GM21619 (cell line): Measurements from ENCODE around the gene USP9X.
"Not testable (repeated sequence)": the region's sequence is repeated elsewhere in the genome, so short reads cannot be mapped to it uniquely, and the experiment has no call there.

ENCODE experiments used
- ATAC-seq: cut with Tn5 transposase; IDR thresholded peaks from one replicate; pipeline ENCODE4 v1.9.1; 2021; ENCODE audit not compliant: unreplicated experiment

Gene USP9X

GRCh38 chrX:41085878-41086626 is 807 bp downstream of the USP9X start:
- peak; percentile 13 for ATAC-seq

DNA sequence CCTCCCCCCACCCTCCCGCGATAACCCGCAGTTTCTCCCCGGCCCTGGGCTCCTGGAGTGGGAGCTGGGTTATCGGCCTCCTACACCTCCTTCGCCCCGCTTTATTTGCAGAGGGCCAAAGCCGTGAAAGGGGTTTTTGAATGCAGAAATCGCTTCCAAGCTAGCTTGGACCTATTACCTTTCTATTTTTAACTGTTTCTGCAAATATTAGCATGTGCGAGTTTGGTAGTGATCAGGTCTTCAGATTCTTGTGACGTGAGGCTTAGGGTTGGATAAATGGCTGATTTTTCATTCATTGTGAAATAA is 1.3 kb downstream of the USP9X start:
- ATAC-seq = no peak

DNA sequence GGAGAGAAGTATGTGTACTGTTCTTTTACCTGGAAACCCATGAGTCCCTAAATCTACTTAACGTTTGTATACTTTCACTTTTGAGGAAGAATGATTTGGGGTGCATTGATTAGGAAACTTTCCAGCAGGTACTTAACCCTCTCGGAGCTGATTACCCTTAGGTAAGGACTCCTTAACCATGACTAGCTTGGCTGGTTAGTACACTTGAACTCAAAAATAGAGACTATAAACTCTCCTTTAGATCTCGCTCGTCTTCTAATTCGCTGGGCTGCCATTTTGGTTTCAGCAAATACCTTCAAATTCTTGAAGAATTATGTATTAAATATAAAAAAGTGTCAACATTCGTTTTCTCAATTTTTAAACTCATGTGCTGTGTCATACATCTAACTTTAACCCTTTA is 2.0 kb downstream of the USP9X start:
- no peak for ATAC-seq

DNA sequence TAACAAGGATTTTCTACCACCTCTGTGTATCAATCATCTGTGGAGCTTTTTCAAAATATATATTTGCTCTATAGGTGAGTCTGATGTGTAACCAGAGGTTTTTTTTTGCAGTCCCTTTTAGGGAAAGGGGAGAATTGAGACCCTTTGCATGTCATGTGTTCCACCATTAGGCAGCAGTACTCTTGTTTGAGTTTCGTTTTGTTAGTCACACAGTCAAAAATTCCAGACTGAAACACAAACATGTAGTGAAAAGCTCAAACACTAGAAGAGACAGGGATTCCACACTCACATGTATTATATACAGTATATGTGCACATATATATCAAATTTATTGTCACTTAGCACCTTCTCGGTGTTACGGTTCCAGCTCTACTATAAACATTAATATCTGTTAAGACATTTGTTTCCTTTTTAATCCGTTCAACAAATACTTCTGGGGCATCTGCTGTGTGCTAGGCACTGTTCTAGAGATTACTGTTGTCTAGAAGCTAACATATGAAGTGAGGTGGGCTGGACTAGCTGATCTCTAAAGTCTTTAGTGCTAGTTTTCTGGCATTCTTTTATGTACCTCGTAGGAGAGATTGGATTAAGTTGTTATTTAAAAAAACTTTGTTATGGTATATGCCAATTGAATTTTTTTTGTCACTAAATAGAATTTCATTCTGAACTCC is 5.5 kb downstream of the USP9X start:
- ATAC-seq = no peak

- no peak for ATAC-seq
These were observed 7.5 kb downstream of the USP9X start for GRCh38 chrX:41092776-41093175.

DNA sequence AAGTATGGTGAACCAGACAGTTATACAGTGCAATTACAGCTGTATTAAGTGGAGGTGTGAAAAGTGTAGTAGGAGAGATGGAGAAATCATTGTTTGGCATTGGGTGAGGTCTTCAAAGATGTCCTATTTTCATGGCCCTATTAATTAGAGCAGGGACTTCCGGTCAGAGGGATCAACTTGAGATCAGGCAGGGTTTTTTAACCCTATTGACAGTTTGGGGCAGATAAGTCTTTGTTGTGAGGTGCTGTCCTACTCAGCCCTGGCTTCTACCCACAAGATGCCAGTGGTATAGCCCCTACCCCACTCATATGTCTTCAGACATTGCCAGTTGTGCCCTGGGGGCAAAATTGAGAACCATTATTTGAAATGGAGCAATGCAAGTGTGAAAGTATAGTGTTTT is 9.9 kb downstream of the USP9X start:
- no peak for ATAC-seq

DNA sequence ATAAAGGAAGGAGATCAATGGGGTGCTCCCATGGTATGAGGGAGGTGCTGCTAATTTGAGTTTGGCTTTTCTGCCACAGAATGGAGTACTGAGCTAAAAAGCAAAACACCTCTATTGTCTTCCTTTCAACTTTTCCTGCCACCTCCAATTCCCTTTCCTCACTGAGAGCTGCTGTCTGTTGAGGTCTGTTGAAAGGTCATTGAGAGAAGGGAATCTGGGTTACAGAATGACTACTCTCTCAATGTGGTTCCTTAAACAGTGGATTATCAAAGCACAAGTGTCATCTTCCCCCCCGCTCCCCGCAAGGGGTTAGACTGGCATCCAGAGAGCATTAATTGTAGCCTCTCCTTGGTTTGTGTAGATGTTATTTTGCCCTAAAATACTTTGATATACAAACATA is 10.7 kb downstream of the USP9X start:
- ATAC-seq = no peak

DNA sequence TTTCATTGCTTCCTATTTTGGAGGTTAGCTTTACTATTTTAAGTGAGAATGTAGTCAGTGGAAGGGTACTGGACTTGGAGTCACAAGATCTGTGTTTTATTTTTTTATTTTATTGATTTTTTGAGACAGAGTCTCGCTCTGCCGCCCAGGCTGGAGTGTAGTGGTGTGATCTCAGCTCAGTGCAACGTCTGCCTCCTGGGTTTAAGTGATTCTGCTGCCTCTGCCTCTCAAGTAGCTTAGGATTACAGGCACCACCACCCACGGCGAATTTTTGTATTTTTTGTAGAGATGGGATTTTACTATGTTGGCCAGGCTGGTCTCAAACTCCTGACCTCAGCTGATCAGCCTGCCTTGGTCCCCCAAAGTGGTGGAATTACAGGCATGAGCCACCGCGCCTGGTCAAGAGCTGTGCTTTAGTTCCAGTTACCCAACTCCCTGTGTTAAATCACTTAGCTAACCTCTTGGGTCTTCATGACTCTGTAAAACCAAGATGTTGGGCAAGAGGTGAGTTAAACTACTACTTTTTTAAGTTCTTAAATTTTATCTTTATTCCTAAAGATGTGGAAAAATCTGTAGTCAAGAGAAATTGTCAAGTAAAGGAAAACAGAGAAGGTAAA is 11.2 kb downstream of the USP9X start:
- ATAC-seq = no peak

- ATAC-seq = no peak
These were observed 12.1 kb downstream of the USP9X start for GRCh38 chrX:41097326-41097725.

DNA sequence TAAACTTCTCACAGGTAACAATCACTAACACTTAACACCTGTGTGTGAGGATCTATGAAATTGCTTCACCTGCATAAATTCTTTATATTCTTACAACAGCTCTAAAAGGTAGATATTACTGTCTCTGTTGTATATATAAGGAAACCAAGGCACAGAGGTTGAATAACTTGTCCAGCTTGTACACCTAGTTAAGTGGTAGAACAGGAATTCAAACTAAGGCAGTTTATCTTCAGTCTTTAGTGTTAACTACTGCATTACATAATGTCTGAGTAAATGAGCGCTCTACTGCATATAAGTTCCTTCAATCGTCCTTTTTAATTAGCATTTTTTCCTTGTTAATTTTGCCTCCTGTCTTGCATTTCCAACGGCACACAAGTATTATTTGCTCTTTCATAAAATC is 15.0 kb downstream of the USP9X start:
- no peak for ATAC-seq

DNA sequence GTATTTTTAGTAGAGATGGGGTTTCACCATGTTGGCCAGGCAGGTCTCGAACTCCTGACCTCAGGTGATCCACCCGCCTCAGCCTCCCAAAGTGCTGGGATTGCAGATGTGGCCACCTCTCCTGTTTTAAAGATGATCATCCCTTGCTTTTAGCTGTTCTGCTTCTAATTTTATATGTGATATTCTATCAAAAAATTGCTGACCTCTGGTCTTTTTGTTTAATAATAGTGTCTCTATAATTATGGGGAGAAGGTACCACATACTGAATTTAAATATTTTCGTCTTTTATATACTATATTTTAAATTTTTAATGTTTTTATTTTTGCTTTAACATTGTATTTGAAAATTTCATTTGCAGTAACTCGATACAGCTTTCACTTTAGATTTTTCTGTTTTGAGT is 15.6 kb downstream of the USP9X start:
- ATAC-seq = no peak

DNA sequence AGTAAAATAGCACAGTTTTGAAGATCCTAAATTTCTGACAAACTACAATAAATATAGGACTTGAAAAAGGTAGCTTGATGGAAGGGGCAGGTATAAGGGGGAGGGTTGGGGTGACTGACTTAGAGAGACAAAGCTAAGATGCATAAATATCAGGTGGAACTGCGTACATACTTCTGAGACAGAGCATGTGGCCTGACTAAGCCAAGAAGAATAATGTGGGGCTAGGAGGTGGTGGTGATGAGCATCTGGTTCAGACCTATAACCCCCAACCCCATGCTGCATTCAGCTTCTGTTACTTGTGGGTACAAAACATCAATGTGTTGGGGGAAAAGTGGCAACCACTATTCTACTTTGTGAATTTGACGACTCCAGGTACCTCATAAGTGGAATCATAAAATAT is 19.8 kb downstream of the USP9X start:
- no peak for ATAC-seq

- not testable (repeated sequence) for ATAC-seq
These were observed 21.0 kb downstream of the USP9X start for GRCh38 chrX:41106257-41106656.

- ATAC-seq = no peak
These were observed 22.8 kb downstream of the USP9X start for GRCh38 chrX:41108007-41108406.

DNA sequence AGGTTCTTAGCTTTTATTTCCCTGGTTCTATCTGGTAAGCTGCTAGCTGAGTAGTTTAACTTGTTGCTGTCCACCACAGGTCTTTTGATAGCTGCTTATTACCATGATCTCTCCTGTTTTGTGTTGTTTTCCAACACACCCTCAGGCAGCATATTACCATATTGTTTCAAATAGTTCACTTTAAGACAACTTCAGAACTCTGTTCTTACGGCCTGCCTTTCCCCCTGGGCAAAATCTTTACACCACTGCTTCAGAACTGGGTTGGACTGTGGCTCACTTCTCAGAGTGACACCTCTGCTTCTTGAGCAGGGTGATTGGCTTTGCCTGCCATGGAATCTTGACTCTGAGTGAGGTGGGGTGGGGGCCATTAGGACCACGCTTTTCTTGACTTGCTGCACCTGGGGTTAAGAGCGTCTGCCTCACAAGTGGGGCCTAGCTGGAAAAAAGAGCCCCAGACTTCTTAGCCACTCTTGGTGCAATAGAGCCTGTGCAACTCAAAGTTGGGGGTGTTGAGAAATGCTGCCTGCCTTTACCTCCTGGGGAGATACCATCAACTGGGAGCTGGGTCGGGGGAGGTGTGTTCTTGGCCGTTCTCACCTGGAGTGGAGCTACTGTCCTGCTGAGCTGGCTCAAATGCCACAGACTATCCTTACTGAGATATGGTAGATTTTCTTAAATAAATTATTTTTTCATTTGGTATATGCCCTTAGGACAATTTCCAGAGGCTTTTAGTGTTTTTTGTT is 23.4 kb downstream of the USP9X start:
- no peak for ATAC-seq

- ATAC-seq = no peak
These were observed 25.8 kb downstream of the USP9X start for GRCh38 chrX:41110801-41111625.

- not testable (repeated sequence) for ATAC-seq
These were observed 29.8 kb downstream of the USP9X start for GRCh38 chrX:41115104-41115425.

GRCh38 chrX:41116948-41117347 is 31.7 kb downstream of the USP9X start:
- ATAC-seq = peak; percentile 79

- ATAC-seq = no peak
These were observed 32.9 kb downstream of the USP9X start for GRCh38 chrX:41118156-41118555.

DNA sequence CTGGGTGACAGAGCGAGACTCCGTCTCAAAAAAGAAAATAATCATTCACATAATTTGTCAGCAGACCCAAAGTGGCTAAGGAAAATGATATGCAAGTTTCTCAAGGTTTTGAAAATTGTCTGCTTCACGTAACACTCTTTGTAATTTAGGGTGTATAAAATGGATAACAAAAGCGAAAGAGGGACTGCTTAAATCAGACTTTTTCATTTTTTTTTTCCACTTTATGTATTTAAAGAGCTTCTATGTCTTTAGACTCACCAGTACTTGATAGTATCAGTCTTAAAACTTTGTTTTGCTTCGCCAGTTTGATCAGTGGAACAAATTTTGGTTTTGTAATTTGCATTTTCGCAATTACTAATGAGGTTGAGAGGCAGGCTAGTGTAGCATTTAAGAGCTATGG is 34.6 kb downstream of the USP9X start:
- no peak for ATAC-seq

- no peak for ATAC-seq
These were observed 36.5 kb downstream of the USP9X start for GRCh38 chrX:41121766-41122165.
